GM23248 (cell line): Measurements from ENCODE around the gene INO80D. TPM values are rescaled to one million over a fixed set of nuclear protein-coding genes. Genes with fewer than 3 reads are reported as not detected.

Experiments
- DNase-seq: peaks from one replicate; pipeline ENCODE4 v3.0.0-alpha.2; 2015
- H2AFZ ChIP-seq: fragments of 200-600 bp; sonication (generic); 2 replicates; pipeline ENCODE4 v1.6.1; 2016; ENCODE audit warnings: antibody characterized with exemption
- H3F3A ChIP-seq: fragments of 200-600 bp; sonication (generic); 2 replicates; pipeline ENCODE4 v1.6.1; 2016; ENCODE audit warnings: mild to moderate bottlenecking, antibody characterized with exemption, mixed run types; ENCODE audit not compliant: insufficient read depth
- H3K27ac ChIP-seq: fragments of 200-600 bp; sonication (generic); 2 replicates; pipeline ENCODE4 v1.5.1; 2016; ENCODE audit warnings: mild to moderate bottlenecking
- H3K27me3 ChIP-seq: fragments of 200-600 bp; sonication (generic); replicated peaks from 2 replicates; pipeline ENCODE4 v1.6.1; 2016; ENCODE audit warnings: mild to moderate bottlenecking; ENCODE audit not compliant: insufficient read depth
- H3K36me3 ChIP-seq: fragments of 200-600 bp; sonication (generic); 2 replicates; pipeline ENCODE4 v1.6.1; 2016; ENCODE audit warnings: low read depth, mild to moderate bottlenecking
- H3K4me1 ChIP-seq: fragments of 200-600 bp; sonication (generic); 2 replicates; pipeline ENCODE4 v1.6.1; 2016; ENCODE audit warnings: mild to moderate bottlenecking; ENCODE audit not compliant: insufficient read depth
- H3K4me2 ChIP-seq: fragments of 200-600 bp; sonication (generic); one replicate; pipeline ENCODE4 v1.6.1; 2016; ENCODE audit warnings: mild to moderate bottlenecking; ENCODE audit not compliant: unreplicated experiment
- H3K4me3 ChIP-seq: fragments of 200-600 bp; sonication (generic); 2 replicates; pipeline ENCODE4 v1.5.1; 2016; ENCODE audit warnings: mild to moderate bottlenecking
- H3K79me2 ChIP-seq: fragments of 200-600 bp; sonication (generic); 2 replicates; pipeline ENCODE4 v1.6.1; 2016; ENCODE audit warnings: mild to moderate bottlenecking; ENCODE audit not compliant: insufficient read depth
- H3K9ac ChIP-seq: fragments of 200-600 bp; sonication (generic); 2 replicates; pipeline ENCODE4 v1.6.1; 2016; ENCODE audit warnings: mild to moderate bottlenecking
- H3K9me2 ChIP-seq: fragments of 200-600 bp; sonication (generic); 2 replicates; pipeline ENCODE4 v1.6.1; 2016; ENCODE audit warnings: mixed run types, mild to moderate bottlenecking, moderate library complexity; ENCODE audit not compliant: insufficient read depth
- H3K9me3 ChIP-seq: fragments of 200-600 bp; sonication (generic); one replicate; pipeline ENCODE4 v1.6.1; 2017; ENCODE audit warnings: low read depth
- H4K20me1 ChIP-seq: fragments of 200-600 bp; sonication (generic); 2 replicates; pipeline ENCODE4 v1.6.0; 2016; ENCODE audit not compliant: insufficient read depth
- EZH2 ChIP-seq: fragments of 200-600 bp; sonication (generic); IDR thresholded peaks from 2 replicates; pipeline ENCODE4 v1.6.1; 2018; ENCODE audit warnings: antibody characterized with exemption, mild to moderate bottlenecking; ENCODE audit not compliant: insufficient read depth, poor library complexity, severe bottlenecking
- EZH2phosphoT487 ChIP-seq: fragments of 200-600 bp; sonication (generic); IDR thresholded peaks from 2 replicates; pipeline ENCODE4 v1.6.1; 2018; ENCODE audit warnings: antibody characterized with exemption, moderate library complexity, mild to moderate bottlenecking, low read depth; ENCODE audit not compliant: insufficient read depth
- WGBS, 2 experiments: methylation state at CpG; one replicate each; pipeline ENCODE4 v1.1.6; 2015 to 2017; ENCODE audit warnings: low lambda C conversion rate in 2 of 2, low coverage in 1 of 2; ENCODE audit errors: missing lambda C conversion rate in 2 of 2; 5-methylcytosine and 5-hydroxymethylcytosine counted together
- in situ Hi-C: fragments of 300-500 bp; cut with MboI; formaldehyde crosslinking; loops from 2 replicates; pipeline ENCODE4 v1.15.0; 2020
- polyA plus RNA-seq: library from polyadenylated mRNA; unstranded; fragments of >200 nt; fragmentation: Nextera tagmentation; extraction: Ambion mirVana; gene quantifications from 2 replicates; pipeline ENCODE4 v1.2.1, GENCODE V29; 2016
- total RNA-seq: library from RNA; depleted of rRNA; stranded (reverse); fragments of >200 nt; shearing (Covaris generic); gene quantifications from 2 replicates; pipeline ENCODE4 v1.2.3, GENCODE V29; 2014

INO80D gene
- total and polyA plus RNA-seq, 2 experiments from 2014 or later: 3.4 to 4.8 TPM

DNA sequence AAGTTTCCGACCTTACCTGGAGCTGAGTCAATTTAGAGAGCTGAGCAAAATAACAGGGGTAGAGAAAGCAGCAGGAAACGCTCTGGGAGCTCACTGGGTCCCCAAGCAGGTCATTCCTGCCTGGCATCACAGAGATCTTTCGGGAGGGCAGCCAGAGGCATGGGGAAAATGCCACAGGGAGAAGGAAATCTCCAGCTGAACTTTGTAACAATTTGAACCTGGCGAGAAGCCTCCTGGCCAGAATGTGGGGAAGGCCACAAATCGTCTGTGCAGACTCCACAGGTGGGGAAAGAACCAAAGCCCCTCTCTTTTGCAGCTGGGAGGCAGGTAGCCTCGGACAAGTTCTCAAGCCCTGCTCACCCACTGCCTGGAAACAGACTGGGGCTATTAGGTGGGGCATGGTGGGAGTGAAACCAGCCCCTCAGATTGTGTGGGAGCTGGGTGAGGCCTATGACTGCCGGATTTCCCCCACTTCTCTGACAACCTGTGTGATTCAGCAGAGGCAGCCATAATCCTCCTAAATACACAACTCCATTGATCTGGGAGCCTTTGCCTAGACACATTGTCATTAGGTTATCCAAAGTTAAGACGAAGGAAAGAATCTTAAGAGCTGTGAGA is 53.9 kb downstream of the INO80D start:
- H3K27me3 ChIP-seq: no peaks in the 10 kb centered on the region
- H3K9ac ChIP-seq: no peak overlapping the region
- no peak overlapping the region for H3K4me3 ChIP-seq
- no peak overlapping the region for H3K4me2 ChIP-seq
- in situ Hi-C loops: no loop called here
- H3K27ac ChIP-seq: no peak overlapping the region
- H3K9me3 ChIP-seq: no peaks in the 10 kb centered on the region
- no peaks in the 10 kb centered on the region for H4K20me1 ChIP-seq
- no peaks in the 10 kb centered on the region for H3K9me2 ChIP-seq
- H3K79me2 ChIP-seq: peaks cover 83% of the 10 kb centered on the region
- H2AFZ ChIP-seq: no peak overlapping the region
- WGBS, 2 experiments: 89 to 91% methylated on average over 8 of the region's 8 CpGs
- TF ChIP-seq EZH2 (no peak), EZH2phosphoT487 (no peak)
- DNase-seq: no peak
- no peaks in the 10 kb centered on the region for H3F3A ChIP-seq
- no peaks in the 10 kb centered on the region for H3K4me1 ChIP-seq
- H3K36me3 ChIP-seq: peaks cover 6% of the 10 kb centered on the region

GRCh38 chr2:206031162-206031784 is 54.7 kb downstream of the INO80D start:
- Histone ChIP-seq H4K20me1 (no peaks in the 10 kb centered on the region), H3K4me2 (no peak overlapping the region), H3K9me2 (no peaks in the 10 kb centered on the region), H3K9ac (no peak overlapping the region), H3F3A (no peaks in the 10 kb centered on the region), H3K27ac (no peak overlapping the region), H3K9me3 (no peaks in the 10 kb centered on the region), H2AFZ (no peak overlapping the region), H3K79me2 (peaks cover 75% of the 10 kb centered on the region), H3K4me3 (no peak overlapping the region), H3K27me3 (no peaks in the 10 kb centered on the region), H3K36me3 (peaks cover 6% of the 10 kb centered on the region), H3K4me1 (no peaks in the 10 kb centered on the region)
- in situ Hi-C loops: no loop called here
- WGBS, 2 experiments: 82 to 90% methylated on average over 11 of the region's 11 CpGs
- no peak for TF ChIP-seq EZH2phosphoT487
- no peak for TF ChIP-seq EZH2
- peak; percentile 56 for DNase-seq

- 96 to 97% methylated on average over 10 of the region's 10 CpGs for WGBS, 2 experiments
- H3K9me2 ChIP-seq: no peaks in the 10 kb centered on the region
- in situ Hi-C loops: no loop called here
- peaks cover 43% of the 10 kb centered on the region for H3K79me2 ChIP-seq
- H3K4me1 ChIP-seq: no peaks in the 10 kb centered on the region
- no peaks in the 10 kb centered on the region for H3K27me3 ChIP-seq
- no peak overlapping the region for H3K9ac ChIP-seq
- TF ChIP-seq EZH2phosphoT487 (no peak), EZH2 (no peak)
- peaks cover 6% of the 10 kb centered on the region for H3K36me3 ChIP-seq
- no peak overlapping the region for H3K27ac ChIP-seq
- H3K9me3 ChIP-seq: no peaks in the 10 kb centered on the region
- H4K20me1 ChIP-seq: no peaks in the 10 kb centered on the region
- no peak overlapping the region for H2AFZ ChIP-seq
- DNase-seq: no peak
- H3F3A ChIP-seq: no peaks in the 10 kb centered on the region
- no peak overlapping the region for H3K4me2 ChIP-seq
- H3K4me3 ChIP-seq: no peak overlapping the region
These were observed 57.9 kb downstream of the INO80D start for GRCh38 chr2:206028101-206028500.

DNA sequence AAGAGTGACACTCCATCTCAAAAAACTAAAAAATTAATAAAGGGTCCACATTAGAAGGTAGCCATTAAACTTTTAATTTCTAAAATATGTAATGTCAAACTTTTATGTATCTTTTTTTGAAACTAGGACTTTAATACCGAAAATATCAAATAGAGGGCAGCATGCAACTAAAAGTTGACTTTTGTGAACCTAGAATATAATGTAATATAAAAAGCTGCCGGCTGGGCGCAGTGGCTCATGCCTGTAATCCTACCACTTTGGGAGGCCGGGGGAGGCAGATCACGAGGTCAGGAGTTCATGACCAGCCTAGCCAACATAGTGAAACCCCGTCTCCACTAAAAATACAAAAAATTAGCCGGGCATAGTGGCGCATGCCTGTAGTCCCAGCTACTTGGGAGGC is 62.8 kb downstream of the INO80D start:
- Histone ChIP-seq H3K79me2 (peaks cover 3% of the 10 kb centered on the region; the same call in 1 of the 2 replicates), H2AFZ (no peak overlapping the region), H3K27ac (no peak overlapping the region), H3F3A (no peaks in the 10 kb centered on the region), H4K20me1 (no peaks in the 10 kb centered on the region), H3K9me3 (no peaks in the 10 kb centered on the region), H3K4me2 (no peak overlapping the region), H3K27me3 (no peaks in the 10 kb centered on the region), H3K36me3 (peaks cover 23% of the 10 kb centered on the region), H3K9ac (no peak overlapping the region), H3K4me1 (no peaks in the 10 kb centered on the region), H3K4me3 (no peak overlapping the region), H3K9me2 (no peaks in the 10 kb centered on the region)
- in situ Hi-C loops: no loop called here
- 91 to 96% methylated on average over 8 of the region's 8 CpGs for WGBS, 2 experiments
- DNase-seq: peak; percentile 7
- TF ChIP-seq EZH2 (no peak), EZH2phosphoT487 (no peak)
